CD4-positive, alpha-beta T cell (primary cell): ENCODE results near the gene RAB44. TPM values are rescaled to one million over a fixed set of nuclear protein-coding genes. Genes with fewer than 3 reads are reported as not detected.

Experiments
- ATAC-seq: fragments of 200-7000 bp; cut with Tn5 transposase; one replicate; pipeline ENCODE4 v1.10.0; 2022; ENCODE audit warnings: mild to moderate bottlenecking; ENCODE audit not compliant: poor library complexity
- CTCF ChIA-PET: fragments of 350-600 bp; sonication (Branson Sonifier 250); formaldehyde crosslinking; loops from one replicate; lab custom pipeline; 2021; ENCODE audit warnings: antibody characterized with exemption, inconsistent platforms; lab: Charles Lee
- POLR2A ChIA-PET: fragments of 350-600 bp; sonication (Branson Sonifier 250); formaldehyde crosslinking; loops from one replicate; lab custom pipeline; 2021; ENCODE audit warnings: antibody characterized with exemption, inconsistent platforms; lab: Charles Lee
- DNase-seq, 14 experiments: peaks; one replicate each; pipeline ENCODE4 v3.0.0-alpha.2; 2013 to 2020; ENCODE audit warnings: mixed read lengths in 2 of 14
- H3K27ac ChIP-seq, 2 donors: one replicate each; pipeline versions ENCODE4 v1.5.1 to v1.7.0; 2013; ENCODE audit warnings: low read length in 2 of 2, low read depth in 1 of 2, mild to moderate bottlenecking in 1 of 2
- H3K27me3 ChIP-seq, 2 experiments: 1 replicate in 1 of 2; 2 replicates in 1 of 2; pipeline versions ENCODE4 v1.6.1 to v1.7.0; 2013; ENCODE audit warnings: low read length in 2 of 2, control low read depth in 1 of 2, mild to moderate bottlenecking in 1 of 2, moderate library complexity in 1 of 2; ENCODE audit not compliant: insufficient read depth in 2 of 2, control insufficient read depth in 1 of 2
- H3K36me3 ChIP-seq: one replicate; pipeline ENCODE4 v1.6.1; 2013; ENCODE audit warnings: low read length, control low read depth; ENCODE audit not compliant: insufficient read depth
- H3K4me1 ChIP-seq: one replicate; pipeline ENCODE4 v1.6.1; 2013; ENCODE audit warnings: low read length, control low read depth; ENCODE audit not compliant: insufficient read depth
- H3K4me3 ChIP-seq: one replicate; pipeline ENCODE4 v1.5.1; 2013; ENCODE audit warnings: mild to moderate bottlenecking, low read length, moderate library complexity
- H3K9me3 ChIP-seq, 2 experiments: 1 replicate in 1 of 2; 2 replicates in 1 of 2; pipeline versions ENCODE4 v1.6.1 to v1.7.0; 2013; ENCODE audit warnings: low read length in 2 of 2, mild to moderate bottlenecking in 2 of 2, control low read depth in 1 of 2, moderate library complexity in 1 of 2; ENCODE audit not compliant: control insufficient read depth in 1 of 2, insufficient read depth in 1 of 2
- H3K27ac Mint-ChIP-seq: one replicate; pipeline ENCODE4 v1.8.0; 2020; ENCODE audit warnings: mixed read lengths
- H3K27me3 Mint-ChIP-seq: one replicate; pipeline ENCODE4 v1.8.0; 2021; ENCODE audit warnings: mixed read lengths
- H3K36me3 Mint-ChIP-seq: one replicate; pipeline ENCODE4 v1.8.0; 2021; ENCODE audit warnings: low read depth, mixed read lengths
- H3K4me1 Mint-ChIP-seq: one replicate; pipeline ENCODE4 v1.8.0; 2021; ENCODE audit warnings: low read depth, mixed read lengths
- H3K4me3 Mint-ChIP-seq: one replicate; pipeline ENCODE4 v1.8.0; 2020; ENCODE audit warnings: mild to moderate bottlenecking, mixed read lengths
- H3K9me3 Mint-ChIP-seq: one replicate; pipeline ENCODE4 v1.8.0; 2020; ENCODE audit warnings: mixed read lengths
- intact Hi-C, 2 experiments: fragments of 100-400 bp; cut with DNase I in 1 of 2; cut with micrococcal nuclease in 1 of 2; formaldehyde crosslinking; loops; one replicate each; pipeline versions ENCODE4 v1.15.1 to v1.9.0; 2023 to 2025; cut with DNase I, micrococcal nuclease
- total RNA-seq, 174 experiments: library from RNA in 2 of 174; stranded (reverse) in 2 of 174; gene quantifications; one replicate each; pipeline ENCODE4 v1.2.3 and lab custom pipeline; 2021 to 2026
- TF ChIP-seq, protein P1 (sequence below): fragments of 200-600 bp; IDR thresholded peaks from one replicate; pipeline ENCODE4 v1.8.0; 2022; ENCODE audit warnings: antibody characterized with exemption, mild to moderate bottlenecking

The RAB44 gene
- total RNA-seq, 2 experiments from 2014 or later, result 0.22 TPM

- H3K4me1 ChIP-seq, result peaks cover 57% of the 10 kb centered on the region
- ATAC-seq (no peak), DNase-seq (peak in 4 of 14 experiments; percentile 35 to 58 (median 36))
- ChIA-PET CTCF (interaction anchor here (1.1 kb wide), 1 partner anchor 13 kb away, joined by 3 read pairs; no protein-coding TSS in a partner anchor), POLR2A (interaction anchor here (1.1 kb wide), 1 partner anchor 127 kb away, joined by 3 read pairs; no protein-coding TSS in a partner anchor)
- no peaks in the 10 kb centered on the region for H3K27me3 ChIP-seq
- H3K27me3 Mint-ChIP-seq, result no peaks in the 10 kb centered on the region
- no peaks in the 10 kb centered on the region for H3K36me3 Mint-ChIP-seq
- peak overlapping the region in 1 of 2 donors; percentile 40 for H3K27ac ChIP-seq
- no peaks in the 10 kb centered on the region for H3K9me3 Mint-ChIP-seq
- no peak overlapping the region for H3K4me3 Mint-ChIP-seq
- TF ChIP-seq, protein P1, sequence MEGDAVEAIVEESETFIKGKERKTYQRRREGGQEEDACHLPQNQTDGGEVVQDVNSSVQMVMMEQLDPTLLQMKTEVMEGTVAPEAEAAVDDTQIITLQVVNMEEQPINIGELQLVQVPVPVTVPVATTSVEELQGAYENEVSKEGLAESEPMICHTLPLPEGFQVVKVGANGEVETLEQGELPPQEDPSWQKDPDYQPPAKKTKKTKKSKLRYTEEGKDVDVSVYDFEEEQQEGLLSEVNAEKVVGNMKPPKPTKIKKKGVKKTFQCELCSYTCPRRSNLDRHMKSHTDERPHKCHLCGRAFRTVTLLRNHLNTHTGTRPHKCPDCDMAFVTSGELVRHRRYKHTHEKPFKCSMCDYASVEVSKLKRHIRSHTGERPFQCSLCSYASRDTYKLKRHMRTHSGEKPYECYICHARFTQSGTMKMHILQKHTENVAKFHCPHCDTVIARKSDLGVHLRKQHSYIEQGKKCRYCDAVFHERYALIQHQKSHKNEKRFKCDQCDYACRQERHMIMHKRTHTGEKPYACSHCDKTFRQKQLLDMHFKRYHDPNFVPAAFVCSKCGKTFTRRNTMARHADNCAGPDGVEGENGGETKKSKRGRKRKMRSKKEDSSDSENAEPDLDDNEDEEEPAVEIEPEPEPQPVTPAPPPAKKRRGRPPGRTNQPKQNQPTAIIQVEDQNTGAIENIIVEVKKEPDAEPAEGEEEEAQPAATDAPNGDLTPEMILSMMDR, result no peak
- peaks cover 0 to 13% of the 10 kb centered on the region in 2 experiments for H3K9me3 ChIP-seq
- peaks cover 32% of the 10 kb centered on the region for H3K4me1 Mint-ChIP-seq
- H3K27ac Mint-ChIP-seq, result no peak overlapping the region
- no peak overlapping the region for H3K4me3 ChIP-seq
- intact Hi-C loops, result no loop called here
- no peaks in the 10 kb centered on the region for H3K36me3 ChIP-seq
These were observed 54.7 kb downstream of the RAB44 start for GRCh38 chr6:36752187-36752885.

GRCh38 chr6:36752886-36753506, 55.4 kb downstream of the RAB44 start:
- no peak for ATAC-seq
- intact Hi-C loops, result no loop called here
- Mint-ChIP-seq H3K4me3 (no peak overlapping the region), H3K36me3 (no peaks in the 10 kb centered on the region), H3K27me3 (no peaks in the 10 kb centered on the region), H3K27ac (no peak overlapping the region), H3K4me1 (peaks cover 36% of the 10 kb centered on the region), H3K9me3 (no peaks in the 10 kb centered on the region)
- ChIA-PET POLR2A (interaction anchor here (1.1 kb wide), 1 partner anchor 127 kb away, joined by 3 read pairs; no protein-coding TSS in a partner anchor), CTCF (interaction anchor here (0.5 to 2.8 kb wide), 4 partner anchors 46 to 77 kb away, joined by 3 to 7 read pairs (median 4); no protein-coding TSS in a partner anchor)
- DNase-seq, result peak in 3 of 14 experiments; percentile 32 to 57 (median 53)
- Histone ChIP-seq H3K27me3 (no peaks in the 10 kb centered on the region), H3K4me3 (no peak overlapping the region), H3K36me3 (no peaks in the 10 kb centered on the region), H3K4me1 (peaks cover 63% of the 10 kb centered on the region), H3K27ac (peak overlapping the region in 1 of 2 donors; percentile 40), H3K9me3 (peaks cover 0 to 11% of the 10 kb centered on the region in 2 experiments)
- TF ChIP-seq, protein P1, result no peak

DNA sequence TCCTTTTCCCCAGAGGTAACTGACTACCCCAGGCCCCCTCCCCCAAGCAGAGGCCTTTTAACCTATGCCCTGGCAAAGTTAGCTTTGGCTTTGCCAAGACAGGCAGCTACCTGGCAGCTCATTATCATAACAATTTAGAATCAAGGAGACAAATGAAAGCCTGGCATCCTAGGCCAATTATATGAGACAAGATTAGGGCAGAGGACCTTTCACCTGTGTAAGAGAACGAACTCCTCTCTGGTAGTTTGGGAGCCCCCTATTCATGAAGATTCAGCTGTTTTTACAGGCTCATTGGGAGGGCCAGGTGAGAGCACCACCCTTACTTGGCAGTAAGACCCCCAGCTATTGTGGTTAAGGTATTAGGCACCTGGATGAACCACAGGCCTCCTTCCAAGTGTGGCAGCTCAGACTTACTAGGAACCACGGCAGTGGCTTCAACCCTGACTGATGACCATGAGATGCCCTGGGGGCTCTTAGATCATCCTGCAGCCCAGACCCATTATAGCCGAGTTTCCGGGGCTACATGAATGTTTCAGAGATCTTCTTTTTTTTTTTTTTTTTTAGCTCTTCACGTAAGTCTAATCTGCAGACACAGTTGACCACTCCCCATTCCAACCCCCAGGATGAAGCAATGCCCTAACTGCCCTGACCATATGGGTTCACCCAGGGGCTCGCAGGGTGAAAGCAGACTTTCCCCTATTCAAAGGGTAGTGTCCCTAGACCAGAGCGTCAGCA, 56.2 kb downstream of the RAB44 start:
- H3K27me3 ChIP-seq, result no peaks in the 10 kb centered on the region
- H3K9me3 ChIP-seq, result peaks cover 0 to 6% of the 10 kb centered on the region in 2 experiments
- Mint-ChIP-seq H3K27ac (peak overlapping the region; percentile 90), H3K27me3 (no peaks in the 10 kb centered on the region), H3K9me3 (no peaks in the 10 kb centered on the region), H3K4me1 (peaks cover 41% of the 10 kb centered on the region), H3K4me3 (no peak overlapping the region), H3K36me3 (no peaks in the 10 kb centered on the region)
- no peak overlapping the region for H3K27ac ChIP-seq
- ChIA-PET CTCF (interaction anchor here (0.6 to 4.5 kb wide), 4 partner anchors 32 to 139 kb away, joined by 3 to 21 read pairs (median 6); no protein-coding TSS in a partner anchor), POLR2A (interaction anchor here (1.1 kb wide), 1 partner anchor 128 kb away, joined by 3 read pairs; no protein-coding TSS in a partner anchor)
- ATAC-seq, result no peak
- H3K4me3 ChIP-seq, result no peak overlapping the region
- DNase-seq, result peak in 1 of 14 experiments; percentile 44
- TF ChIP-seq, protein P1, result no peak
- H3K4me1 ChIP-seq, result peaks cover 67% of the 10 kb centered on the region
- no peaks in the 10 kb centered on the region for H3K36me3 ChIP-seq
- intact Hi-C loops, result no loop called here
